Ovary (tissue), 3 donors: Measurements from ENCODE around the gene TOR1B.

Source experiments
- CTCF ChIP-seq, 3 donors: fragments of 450-650 bp in 2 of 3; fragments of 200-600 bp in 1 of 3; IDR thresholded peaks; one replicate each; pipeline versions ENCODE4 v1.5.1 to v1.8.0; 2016 to 2022; ENCODE audit warnings: antibody characterized with exemption in 3 of 3, mild to moderate bottlenecking in 1 of 3
- EP300 ChIP-seq: sonication (generic); formaldehyde crosslinking; IDR thresholded peaks from one replicate; pipeline ENCODE4 v1.6.1; 2017; ENCODE audit warnings: antibody characterized with exemption
- POLR2A ChIP-seq: fragments of 450-650 bp; IDR thresholded peaks from one replicate; pipeline ENCODE4 v1.6.1; 2017; ENCODE audit warnings: antibody characterized with exemption, mild to moderate bottlenecking, moderate library complexity
- donor health status: DM: no; HTN: no; CAD: no.

DNA sequence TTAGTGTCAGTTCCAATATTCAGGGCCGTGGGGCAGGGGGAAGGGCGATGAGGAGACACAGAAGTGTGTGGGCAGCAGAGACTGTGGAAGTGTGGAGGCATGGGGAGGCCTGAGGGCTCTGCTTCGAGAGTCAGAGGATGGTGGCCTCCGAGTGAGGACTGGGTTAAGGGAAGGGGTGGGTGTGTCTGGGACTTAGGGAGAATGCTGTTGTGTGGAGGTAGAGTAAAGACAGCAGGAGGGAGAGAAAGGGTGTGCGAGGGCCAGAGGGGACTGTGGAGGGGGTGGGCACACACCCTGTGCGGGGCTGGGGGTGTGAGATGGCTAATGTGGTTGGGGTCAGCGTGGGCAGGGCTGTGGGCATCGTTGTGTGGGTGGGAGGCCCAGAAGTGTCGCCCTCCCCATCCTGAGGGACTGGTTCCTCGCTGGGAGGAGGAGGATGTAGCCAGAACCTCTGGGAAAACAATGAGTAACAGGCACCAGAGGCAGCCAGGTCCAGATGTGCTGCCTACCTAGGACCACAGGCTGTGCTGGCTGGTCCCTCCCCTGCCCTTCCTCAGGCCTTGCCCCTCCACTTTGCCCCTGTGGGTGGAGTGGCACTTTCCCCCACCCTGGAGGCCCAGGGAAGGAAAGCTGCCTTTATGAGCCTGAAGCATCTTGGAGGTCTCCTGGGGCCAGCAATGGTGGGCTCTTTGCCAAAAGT lies 36.5 kb downstream of the TOR1B start:
- TF ChIP-seq CTCF (IDR thresholded peaks at IDR 0.05) (no peak), EP300 (no peak), POLR2A (no peak)
